Thyroid gland (tissue), 4 donors: ENCODE data around the gene ZNF618.

Source experiments
- CTCF ChIP-seq, 6 experiments: fragments of 200-600 bp in 3 of 6; fragments of 450-650 bp in 3 of 6; sonication (generic) in 3 of 6; IDR thresholded peaks; one replicate each; pipeline ENCODE4 v1.5.1; 2016 to 2019; ENCODE audit warnings: antibody characterized with exemption in 6 of 6, mild to moderate bottlenecking in 2 of 6, inconsistent platforms in 1 of 6, moderate library complexity in 1 of 6
- POLR2A ChIP-seq, 2 donors: fragments of 450-650 bp; IDR thresholded peaks; one replicate each; pipeline ENCODE4 v1.6.1; 2017; ENCODE audit warnings: antibody characterized with exemption in 2 of 2, mild to moderate bottlenecking in 2 of 2, moderate library complexity in 1 of 2

- TF ChIP-seq CTCF (IDR thresholded peaks at IDR 0.05) (no peak), POLR2A (IDR thresholded peaks at IDR 0.05) (no peak)
Measured at GRCh38 chr9:114061830-114062474, 185.8 kb downstream of the ZNF618 start.
